Measurements from ENCODE around the gene MAGI1. TPM values are rescaled to one million over a fixed set of nuclear protein-coding genes. Genes with fewer than 3 reads are reported as not detected.
"Not testable (repeated sequence)": the region's sequence is repeated elsewhere in the genome, so short reads cannot be mapped to it uniquely, and the experiment has no call there.

The MAGI1 gene
- total and polyA plus RNA-seq, 2 donors (not counting 1 experiment from before 2014, with no cell fraction given), result 0.10 to 0.22 TPM

DNA sequence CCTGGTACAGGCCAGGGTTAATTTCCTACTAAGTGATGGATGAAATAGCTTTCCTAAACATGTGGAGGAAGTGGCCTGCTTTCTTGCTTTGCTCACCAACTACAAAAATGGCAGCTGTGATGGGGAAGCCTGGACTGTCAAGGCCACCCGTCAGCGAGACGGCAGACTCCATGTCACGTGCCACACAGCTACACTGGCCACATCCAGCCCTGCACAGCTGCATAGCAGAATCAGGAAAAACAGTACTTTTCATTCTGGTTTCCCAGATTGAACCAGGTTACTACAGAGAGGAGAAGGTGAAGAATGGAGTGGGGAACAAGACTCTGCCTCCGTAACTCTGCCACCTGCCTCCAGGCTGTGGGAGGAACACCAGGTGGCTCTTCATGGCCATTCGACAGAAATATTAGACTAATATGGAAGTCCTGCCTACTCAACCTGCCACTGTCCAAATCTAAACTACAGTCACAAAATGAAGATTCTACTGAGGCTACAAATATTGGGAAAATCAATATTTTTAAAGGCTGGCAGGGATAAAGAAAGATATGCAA, 174.3 kb downstream of the MAGI1 start:
- Histone ChIP-seq H3K27ac (ENCODE audit: low read length in 2 of 2) (no peak overlapping the region), H3K4me2 (replicated peaks; ENCODE audit: low read depth, low read length, poor library complexity, severe bottlenecking) (no peak overlapping the region)
- WGBS (ENCODE audit: insufficient coverage), result 67% methylated on average over 5 of the region's 6 CpGs

GRCh38 chr3:65861718-65862117, 177.0 kb downstream of the MAGI1 start:
- Mint-ChIP-seq H3K4me3 (no peak overlapping the region), H3K27me3 (no peaks in the 10 kb centered on the region), H3K4me1 (no peaks in the 10 kb centered on the region), H3K27ac (no peak overlapping the region), H3K9me3 (ENCODE audit: insufficient read depth) (peaks cover 4% of the 10 kb centered on the region)
- no peak overlapping the region for H3K9ac ChIP-seq (ENCODE audit: low read length)
- no peaks in the 10 kb centered on the region for H3K27me3 ChIP-seq (replicated peaks in 1 of 4; ENCODE audit: control extremely low read depth in 1 of 4, control insufficient read depth in 3 of 4, insufficient read depth in 4 of 4, low read length in 3 of 4)
- TF ChIP-seq EZH2 (IDR thresholded peaks at IDR 0.05; ENCODE audit: borderline replicate concordance, insufficient read depth, low read depth, low read length, poor library complexity, severe bottlenecking), result no peak
- TF ChIP-seq, protein P1, sequence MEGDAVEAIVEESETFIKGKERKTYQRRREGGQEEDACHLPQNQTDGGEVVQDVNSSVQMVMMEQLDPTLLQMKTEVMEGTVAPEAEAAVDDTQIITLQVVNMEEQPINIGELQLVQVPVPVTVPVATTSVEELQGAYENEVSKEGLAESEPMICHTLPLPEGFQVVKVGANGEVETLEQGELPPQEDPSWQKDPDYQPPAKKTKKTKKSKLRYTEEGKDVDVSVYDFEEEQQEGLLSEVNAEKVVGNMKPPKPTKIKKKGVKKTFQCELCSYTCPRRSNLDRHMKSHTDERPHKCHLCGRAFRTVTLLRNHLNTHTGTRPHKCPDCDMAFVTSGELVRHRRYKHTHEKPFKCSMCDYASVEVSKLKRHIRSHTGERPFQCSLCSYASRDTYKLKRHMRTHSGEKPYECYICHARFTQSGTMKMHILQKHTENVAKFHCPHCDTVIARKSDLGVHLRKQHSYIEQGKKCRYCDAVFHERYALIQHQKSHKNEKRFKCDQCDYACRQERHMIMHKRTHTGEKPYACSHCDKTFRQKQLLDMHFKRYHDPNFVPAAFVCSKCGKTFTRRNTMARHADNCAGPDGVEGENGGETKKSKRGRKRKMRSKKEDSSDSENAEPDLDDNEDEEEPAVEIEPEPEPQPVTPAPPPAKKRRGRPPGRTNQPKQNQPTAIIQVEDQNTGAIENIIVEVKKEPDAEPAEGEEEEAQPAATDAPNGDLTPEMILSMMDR (IDR thresholded peaks at IDR 0.05), result no peak
- peaks cover 0 to 7% (median 0%) of the 10 kb centered on the region in 3 donors for H3K9me3 ChIP-seq (ENCODE audit: control extremely low read depth in 1 of 3, control insufficient read depth in 2 of 3, insufficient read depth in 1 of 3, low read length in 2 of 3)
- no peaks in the 10 kb centered on the region for H3K4me1 ChIP-seq (ENCODE audit: control insufficient read depth in 2 of 2, insufficient read depth in 2 of 2, low read length in 2 of 2)
- WGBS (ENCODE audit: insufficient coverage), result 84% methylated on average over 5 of the region's 5 CpGs
- H3K4me2 ChIP-seq (replicated peaks; ENCODE audit: low read depth, low read length, poor library complexity, severe bottlenecking), result no peak overlapping the region
- no peaks in the 10 kb centered on the region for H3K36me3 ChIP-seq (replicated peaks in 1 of 2; ENCODE audit: control extremely low read depth in 1 of 2, control insufficient read depth in 1 of 2, extremely low read depth in 1 of 2, insufficient read depth in 2 of 2, low read length in 1 of 2)
- intact Hi-C loops (cut with micrococcal nuclease), result no loop called here
- no peak overlapping the region for H3K4me3 ChIP-seq (ENCODE audit: control extremely low read depth in 1 of 5, extremely low read depth in 1 of 5, insufficient read depth in 1 of 5, low read depth in 2 of 5, low read length in 4 of 5)
- no peaks in the 10 kb centered on the region for H4K20me1 ChIP-seq (ENCODE audit: control insufficient read depth, insufficient read depth, low read length, poor library complexity, severe bottlenecking)
- no peak overlapping the region for H2AFZ ChIP-seq (ENCODE audit: insufficient read depth, low read depth, low read length, poor library complexity, severe bottlenecking)
- CTCF ChIA-PET, result no interaction called here
- DNase-seq (no peak), ATAC-seq (ENCODE audit: low read depth) (no peak)
- POLR2A ChIA-PET, result no interaction called here
- no peak overlapping the region for H3K27ac ChIP-seq (ENCODE audit: low read length in 2 of 2)
- H3K79me2 ChIP-seq (ENCODE audit: control insufficient read depth, insufficient read depth, low read length), result no peaks in the 10 kb centered on the region

More for the DNA sequence above, 174.3 kb downstream of the MAGI1 start:
- Mint-ChIP-seq H3K9me3 (ENCODE audit: insufficient read depth) (no peaks in the 10 kb centered on the region), H3K27me3 (no peaks in the 10 kb centered on the region), H3K4me3 (no peak overlapping the region), H3K27ac (no peak overlapping the region), H3K4me1 (no peaks in the 10 kb centered on the region)
- ChIA-PET POLR2A (no interaction called here), CTCF (no interaction called here)
- Histone ChIP-seq H3K4me1 (ENCODE audit: control insufficient read depth in 2 of 2, insufficient read depth in 2 of 2, low read length in 2 of 2) (no peaks in the 10 kb centered on the region), H3K27me3 (replicated peaks in 1 of 4; ENCODE audit: control extremely low read depth in 1 of 4, control insufficient read depth in 3 of 4, insufficient read depth in 4 of 4, low read length in 3 of 4) (no peaks in the 10 kb centered on the region), H3K9me3 (ENCODE audit: control extremely low read depth in 1 of 3, control insufficient read depth in 2 of 3, insufficient read depth in 1 of 3, low read length in 2 of 3) (peaks cover 0 to 9% (median 0%) of the 10 kb centered on the region in 3 donors), H3K79me2 (ENCODE audit: control insufficient read depth, insufficient read depth, low read length) (no peaks in the 10 kb centered on the region), H3K36me3 (replicated peaks in 1 of 2; ENCODE audit: control extremely low read depth in 1 of 2, control insufficient read depth in 1 of 2, extremely low read depth in 1 of 2, insufficient read depth in 2 of 2, low read length in 1 of 2) (no peaks in the 10 kb centered on the region), H4K20me1 (ENCODE audit: control insufficient read depth, insufficient read depth, low read length, poor library complexity, severe bottlenecking) (no peaks in the 10 kb centered on the region), H3K9ac (ENCODE audit: low read length) (no peak overlapping the region), H3K4me3 (ENCODE audit: control extremely low read depth in 1 of 5, extremely low read depth in 1 of 5, insufficient read depth in 1 of 5, low read depth in 2 of 5, low read length in 4 of 5) (no peak overlapping the region), H2AFZ (ENCODE audit: insufficient read depth, low read depth, low read length, poor library complexity, severe bottlenecking) (no peak overlapping the region)
- TF ChIP-seq, protein P1 (IDR thresholded peaks at IDR 0.05), result no peak
- TF ChIP-seq EZH2 (IDR thresholded peaks at IDR 0.05; ENCODE audit: borderline replicate concordance, insufficient read depth, low read depth, low read length, poor library complexity, severe bottlenecking), result no peak
- intact Hi-C loops (cut with micrococcal nuclease), result no loop called here
- no peak for ATAC-seq (ENCODE audit: low read depth)
- DNase-seq, result no peak

GRCh38 chr3:65859612-65860011, 179.1 kb downstream of the MAGI1 start:
- DNase-seq; intact Hi-C loops (cut with micrococcal nuclease); H3K4me1 Mint-ChIP-seq; H3K4me3 Mint-ChIP-seq; H3K79me2 ChIP-seq (ENCODE audit: control insufficient read depth, insufficient read depth, low read length); H2AFZ ChIP-seq (ENCODE audit: insufficient read depth, low read depth, low read length, poor library complexity, severe bottlenecking); H3K4me2 ChIP-seq (replicated peaks; ENCODE audit: low read depth, low read length, poor library complexity, severe bottlenecking); POLR2A ChIA-PET; H3K36me3 ChIP-seq (replicated peaks in 1 of 2; ENCODE audit: control extremely low read depth in 1 of 2, control insufficient read depth in 1 of 2, extremely low read depth in 1 of 2, insufficient read depth in 2 of 2, low read length in 1 of 2); H3K4me1 ChIP-seq (ENCODE audit: control insufficient read depth in 2 of 2, insufficient read depth in 2 of 2, low read length in 2 of 2); H3K4me3 ChIP-seq (ENCODE audit: control extremely low read depth in 1 of 5, extremely low read depth in 1 of 5, insufficient read depth in 1 of 5, low read depth in 2 of 5, low read length in 4 of 5); ATAC-seq (ENCODE audit: low read depth); H3K27me3 Mint-ChIP-seq; H4K20me1 ChIP-seq (ENCODE audit: control insufficient read depth, insufficient read depth, low read length, poor library complexity, severe bottlenecking); CTCF ChIA-PET; H3K9me3 Mint-ChIP-seq (ENCODE audit: insufficient read depth); H3K27me3 ChIP-seq (replicated peaks in 1 of 4; ENCODE audit: control extremely low read depth in 1 of 4, control insufficient read depth in 3 of 4, insufficient read depth in 4 of 4, low read length in 3 of 4); H3K9me3 ChIP-seq (ENCODE audit: control extremely low read depth in 1 of 3, control insufficient read depth in 2 of 3, insufficient read depth in 1 of 3, low read length in 2 of 3); H3K27ac Mint-ChIP-seq; H3K27ac ChIP-seq (ENCODE audit: low read length in 2 of 2); H3K9ac ChIP-seq (ENCODE audit: low read length): not testable (repeated sequence)
- WGBS (ENCODE audit: insufficient coverage), result 88% methylated on average over 1 of the region's 7 CpGs
